SK-N-SH treated with all-trans-retinoic acid at 6 μM for 48 hours (cell line): ENCODE data around the gene FRMD3.

Experiments
- ARNTL ChIP-seq: fragments of 450-650 bp; formaldehyde crosslinking; IDR thresholded peaks from 2 replicates; pipeline ENCODE4 v1.5.0; 2020; ENCODE audit warnings: low read depth, mild to moderate bottlenecking, moderate library complexity, borderline replicate concordance
- CREB5 ChIP-seq: fragments of 250-450 bp; sonication (Bioruptor Pico); IDR thresholded peaks from 2 replicates; pipeline ENCODE4 v1.5.1; 2020; ENCODE audit warnings: low read depth, mild to moderate bottlenecking, moderate library complexity
- CSDC2 ChIP-seq: fragments of 250-450 bp; sonication (Bioruptor Pico); IDR thresholded peaks from 2 replicates; pipeline ENCODE4 v1.5.0; 2020; ENCODE audit warnings: mild to moderate bottlenecking, moderate library complexity
- CSRNP3 ChIP-seq: fragments of 250-450 bp; sonication (Bioruptor Pico); IDR thresholded peaks from 2 replicates; pipeline ENCODE4 v1.5.1; 2021; ENCODE audit warnings: mild to moderate bottlenecking, moderate library complexity
- ISL1 ChIP-seq: fragments of 250-450 bp; sonication (Bioruptor Pico); IDR thresholded peaks from 2 replicates; pipeline ENCODE4 v2.1.2; 2022; ENCODE audit warnings: mild to moderate bottlenecking, moderate library complexity
- OSR1 ChIP-seq: fragments of 250-450 bp; sonication (Bioruptor Pico); IDR thresholded peaks from 2 replicates; pipeline ENCODE4 v1.8.0; 2022; ENCODE audit warnings: moderate library complexity, mild to moderate bottlenecking, inconsistent platforms
- PATZ1 ChIP-seq: fragments of 250-450 bp; sonication (Bioruptor Pico); IDR thresholded peaks from 2 replicates; pipeline ENCODE4 v1.8.0; 2020; ENCODE audit warnings: mild to moderate bottlenecking, moderate library complexity, borderline replicate concordance
- RARB ChIP-seq: fragments of 250-450 bp; sonication (Bioruptor Pico); IDR thresholded peaks from 2 replicates; pipeline ENCODE4 v1.8.0; 2021; ENCODE audit warnings: mild to moderate bottlenecking, moderate library complexity
- TOX ChIP-seq: fragments of 250-450 bp; sonication (Bioruptor Pico); IDR thresholded peaks from 2 replicates; pipeline ENCODE4 v1.8.0; 2021; ENCODE audit warnings: mild to moderate bottlenecking, moderate library complexity, borderline replicate concordance
- TSHZ2 ChIP-seq: fragments of 250-450 bp; sonication (Bioruptor Pico); IDR thresholded peaks from 2 replicates; pipeline ENCODE4 v1.5.0; 2020; ENCODE audit warnings: mild to moderate bottlenecking, moderate library complexity
- ZFP30 ChIP-seq: fragments of 450-650 bp; formaldehyde crosslinking; IDR thresholded peaks from 2 replicates; pipeline ENCODE4 v1.5.0; 2022; ENCODE audit warnings: mild to moderate bottlenecking, moderate library complexity
- ZNF565 ChIP-seq: fragments of 450-650 bp; formaldehyde crosslinking; conservative IDR thresholded peaks from 2 replicates; pipeline ENCODE4 v1.5.0; 2020; ENCODE audit warnings: low read depth, mild to moderate bottlenecking, moderate library complexity
- ZNF8 ChIP-seq: fragments of 450-650 bp; formaldehyde crosslinking; IDR thresholded peaks from 2 replicates; pipeline ENCODE4 v1.5.0; 2020; ENCODE audit warnings: mild to moderate bottlenecking, moderate library complexity

- TF ChIP-seq OSR1 (CRISPR knock-in tag) (no peak), TSHZ2 (CRISPR knock-in tag) (no peak), RARB (no peak), TOX (no peak), CREB5 (CRISPR knock-in tag) (no peak), ZNF8 (no peak), CSRNP3 (CRISPR knock-in tag) (no peak), ZNF565 (CRISPR knock-in tag) (no peak), ARNTL (CRISPR knock-in tag) (no peak), CSDC2 (CRISPR knock-in tag) (no peak), ZFP30 (no peak), ISL1 (CRISPR knock-in tag) (no peak), PATZ1 (CRISPR knock-in tag) (no peak)
These were observed 307.2 kb downstream of the FRMD3 start for GRCh38 chr9:83231039-83231438.
